Measurements from ENCODE around the gene RFX2. TPM values are rescaled to one million over a fixed set of nuclear protein-coding genes. Genes with fewer than 3 reads are reported as not detected.

Gene RFX2
- total RNA-seq, 1 experiment from 2014 or later, result 13.7 TPM

DNA sequence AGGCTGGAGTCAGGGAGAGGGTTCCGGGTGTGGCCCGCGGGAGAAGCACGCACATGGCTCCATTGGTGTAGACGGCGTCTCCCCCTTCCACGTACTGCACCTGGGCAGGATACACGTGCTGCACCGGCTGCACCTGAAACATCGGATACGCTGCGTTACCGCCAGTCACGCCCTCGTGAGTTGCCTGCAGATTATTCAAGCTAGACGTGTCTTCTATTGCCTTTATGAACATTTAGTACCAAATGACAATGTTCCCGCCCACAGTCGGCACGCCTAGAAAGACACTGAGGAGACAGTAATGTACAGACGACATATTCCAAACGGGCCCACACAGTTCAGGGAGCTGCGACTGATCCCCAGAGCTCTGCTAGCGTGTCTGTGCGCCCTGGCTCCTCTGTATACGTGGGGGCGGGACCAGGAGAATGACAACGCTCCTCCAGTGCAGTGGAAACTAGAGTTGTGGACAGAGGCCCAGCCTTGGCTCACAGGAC, 68.3 kb downstream of the RFX2 start:
- H3K27me3 Mint-ChIP-seq (ENCODE audit: unreplicated experiment), result no peaks in the 10 kb centered on the region
- H3K4me3 Mint-ChIP-seq (ENCODE audit: low read depth, unreplicated experiment), result no peak overlapping the region
- H3K4me1 Mint-ChIP-seq (ENCODE audit: low read depth, unreplicated experiment), result no peaks in the 10 kb centered on the region
- intact Hi-C loops (cut with micrococcal nuclease; ENCODE audit: unreplicated experiment), result no loop called here
- H3K36me3 Mint-ChIP-seq (ENCODE audit: insufficient read depth, unreplicated experiment), result no peaks in the 10 kb centered on the region
- TF ChIP-seq, protein P1, sequence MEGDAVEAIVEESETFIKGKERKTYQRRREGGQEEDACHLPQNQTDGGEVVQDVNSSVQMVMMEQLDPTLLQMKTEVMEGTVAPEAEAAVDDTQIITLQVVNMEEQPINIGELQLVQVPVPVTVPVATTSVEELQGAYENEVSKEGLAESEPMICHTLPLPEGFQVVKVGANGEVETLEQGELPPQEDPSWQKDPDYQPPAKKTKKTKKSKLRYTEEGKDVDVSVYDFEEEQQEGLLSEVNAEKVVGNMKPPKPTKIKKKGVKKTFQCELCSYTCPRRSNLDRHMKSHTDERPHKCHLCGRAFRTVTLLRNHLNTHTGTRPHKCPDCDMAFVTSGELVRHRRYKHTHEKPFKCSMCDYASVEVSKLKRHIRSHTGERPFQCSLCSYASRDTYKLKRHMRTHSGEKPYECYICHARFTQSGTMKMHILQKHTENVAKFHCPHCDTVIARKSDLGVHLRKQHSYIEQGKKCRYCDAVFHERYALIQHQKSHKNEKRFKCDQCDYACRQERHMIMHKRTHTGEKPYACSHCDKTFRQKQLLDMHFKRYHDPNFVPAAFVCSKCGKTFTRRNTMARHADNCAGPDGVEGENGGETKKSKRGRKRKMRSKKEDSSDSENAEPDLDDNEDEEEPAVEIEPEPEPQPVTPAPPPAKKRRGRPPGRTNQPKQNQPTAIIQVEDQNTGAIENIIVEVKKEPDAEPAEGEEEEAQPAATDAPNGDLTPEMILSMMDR (IDR thresholded peaks at IDR 0.05; ENCODE audit: unreplicated experiment), result no peak
- BruUV-seq (replicated peaks), result no TSS peak
- CTCF ChIA-PET, result no interaction called here
- no peaks in the 10 kb centered on the region for H3K9me3 Mint-ChIP-seq (ENCODE audit: low read depth, unreplicated experiment)
- no peak for DNase-seq
- H3K27ac Mint-ChIP-seq (ENCODE audit: unreplicated experiment), result no peak overlapping the region

DNA sequence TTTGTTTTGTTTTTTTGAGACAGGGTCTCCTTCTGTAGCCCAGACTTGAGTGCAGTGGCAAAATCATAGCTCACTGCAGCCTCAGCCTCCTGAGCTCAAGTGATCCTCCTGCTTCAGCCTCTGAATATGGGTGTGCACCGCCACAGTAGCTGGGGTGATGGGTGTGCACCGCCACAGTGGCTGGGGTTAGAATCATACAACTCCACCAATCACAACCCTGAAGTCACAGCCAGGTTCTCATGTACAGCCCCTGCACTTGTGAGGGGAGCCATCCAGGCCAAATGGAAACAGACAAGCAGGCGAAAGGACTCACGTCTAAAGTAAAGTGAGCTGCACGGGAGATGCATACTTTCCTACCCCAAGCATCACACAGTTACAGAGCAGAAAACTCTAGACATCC, 69.2 kb downstream of the RFX2 start:
- Mint-ChIP-seq H3K9me3 (ENCODE audit: low read depth, unreplicated experiment) (no peaks in the 10 kb centered on the region), H3K4me1 (ENCODE audit: low read depth, unreplicated experiment) (no peaks in the 10 kb centered on the region), H3K27ac (ENCODE audit: unreplicated experiment) (no peak overlapping the region), H3K36me3 (ENCODE audit: insufficient read depth, unreplicated experiment) (no peaks in the 10 kb centered on the region), H3K4me3 (ENCODE audit: low read depth, unreplicated experiment) (no peak overlapping the region), H3K27me3 (ENCODE audit: unreplicated experiment) (no peaks in the 10 kb centered on the region)
- TF ChIP-seq, protein P1 (IDR thresholded peaks at IDR 0.05; ENCODE audit: unreplicated experiment), result no peak
- CTCF ChIA-PET, result interaction anchor here (0.7 kb wide), 1 partner anchor 28 kb away, joined by 4 read pairs; no protein-coding TSS in a partner anchor
- intact Hi-C loops (cut with micrococcal nuclease; ENCODE audit: unreplicated experiment), result no loop called here
- no TSS peak for BruUV-seq (replicated peaks)
- DNase-seq, result no peak

DNA sequence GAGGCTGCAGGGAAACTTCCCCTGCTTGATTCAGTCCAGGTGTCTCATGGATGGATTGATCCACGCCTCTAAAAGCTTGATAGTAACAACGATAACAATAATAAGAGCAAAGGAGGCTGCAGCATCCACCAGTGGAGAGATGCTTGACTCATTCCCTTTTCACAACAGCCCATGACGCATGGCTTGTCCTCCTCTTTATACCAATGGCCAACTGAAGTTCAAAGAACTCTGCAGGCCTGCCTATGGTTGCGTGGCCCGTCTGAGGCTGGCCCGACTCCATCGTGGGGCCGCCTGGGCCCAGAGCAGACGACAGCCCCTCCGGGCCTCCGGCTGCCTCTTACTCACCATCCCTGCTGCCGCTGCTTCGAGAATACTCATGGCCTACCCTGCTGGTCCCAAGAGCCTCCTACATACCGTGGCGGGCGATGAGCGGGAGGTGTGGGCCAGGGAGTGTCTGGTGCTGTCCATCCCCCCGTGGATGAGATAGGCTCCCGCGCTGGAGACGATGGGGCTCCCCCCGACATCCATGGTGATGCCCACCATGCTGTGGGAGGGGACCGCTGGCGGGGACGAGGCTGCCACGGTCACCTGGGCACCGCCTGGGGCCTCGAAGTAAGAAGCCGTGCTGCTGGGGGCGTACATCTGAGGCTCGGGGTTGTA, 70.6 kb downstream of the RFX2 start:
- H3K27me3 Mint-ChIP-seq (ENCODE audit: unreplicated experiment), result no peaks in the 10 kb centered on the region

DNA sequence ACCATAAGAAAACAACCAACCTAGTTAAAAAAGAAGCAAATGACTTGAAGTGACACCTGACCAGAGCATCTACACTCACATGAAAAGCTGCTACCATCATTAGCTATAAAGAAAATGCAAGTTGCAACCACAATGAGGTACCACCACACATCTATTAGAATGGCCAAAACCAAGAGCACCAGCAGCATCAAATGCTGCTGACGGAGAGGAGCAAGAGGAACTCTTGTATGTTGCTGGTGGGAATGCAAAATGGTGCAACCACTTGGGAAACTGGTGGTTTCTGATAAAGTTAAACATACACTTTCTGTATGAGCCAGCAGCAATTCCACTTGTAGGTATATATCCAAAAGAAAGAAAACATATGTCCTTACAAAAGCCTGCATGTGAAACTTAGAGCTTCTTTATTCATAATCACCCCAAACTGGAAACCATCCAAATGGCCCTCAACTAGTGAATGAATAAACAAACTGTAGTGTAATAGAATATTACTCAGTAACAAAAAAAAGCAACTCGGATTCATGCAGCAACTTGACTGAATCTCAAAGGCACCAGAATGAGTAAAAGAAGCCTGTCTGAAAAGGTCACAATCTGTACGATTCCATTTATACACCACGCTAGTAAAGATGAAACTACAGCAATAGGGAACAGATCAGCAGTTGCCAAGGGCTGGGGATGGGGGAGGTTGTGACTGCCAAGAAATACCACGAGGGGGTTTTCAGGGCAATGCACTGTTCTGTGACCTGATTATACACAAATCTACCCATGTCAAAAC, 71.5 kb downstream of the RFX2 start:
- no peaks in the 10 kb centered on the region for H3K9me3 Mint-ChIP-seq (ENCODE audit: low read depth, unreplicated experiment)
- H3K27me3 Mint-ChIP-seq (ENCODE audit: unreplicated experiment), result no peaks in the 10 kb centered on the region
- H3K27ac Mint-ChIP-seq (ENCODE audit: unreplicated experiment), result no peak overlapping the region
- DNase-seq, result no peak
- no peak overlapping the region for H3K4me3 Mint-ChIP-seq (ENCODE audit: low read depth, unreplicated experiment)
- TF ChIP-seq, protein P1 (IDR thresholded peaks at IDR 0.05; ENCODE audit: unreplicated experiment), result no peak
- no TSS peak for BruUV-seq (replicated peaks)
- intact Hi-C loops (cut with micrococcal nuclease; ENCODE audit: unreplicated experiment), result no loop called here
- H3K36me3 Mint-ChIP-seq (ENCODE audit: insufficient read depth, unreplicated experiment), result no peaks in the 10 kb centered on the region
- H3K4me1 Mint-ChIP-seq (ENCODE audit: low read depth, unreplicated experiment), result no peaks in the 10 kb centered on the region
- CTCF ChIA-PET, result interaction anchor here (0.6 kb wide), 1 partner anchor 10 kb away, joined by 3 read pairs; no protein-coding TSS in a partner anchor

More for the DNA sequence above, 70.6 kb downstream of the RFX2 start:
- H3K4me1 Mint-ChIP-seq (ENCODE audit: low read depth, unreplicated experiment), result no peaks in the 10 kb centered on the region
- intact Hi-C loops (cut with micrococcal nuclease; ENCODE audit: unreplicated experiment), result no loop called here
- no peak overlapping the region for H3K4me3 Mint-ChIP-seq (ENCODE audit: low read depth, unreplicated experiment)
- H3K36me3 Mint-ChIP-seq (ENCODE audit: insufficient read depth, unreplicated experiment), result no peaks in the 10 kb centered on the region
- no peak overlapping the region for H3K27ac Mint-ChIP-seq (ENCODE audit: unreplicated experiment)
- no TSS peak for BruUV-seq (replicated peaks)
- CTCF ChIA-PET, result no interaction called here
- TF ChIP-seq, protein P1 (IDR thresholded peaks at IDR 0.05; ENCODE audit: unreplicated experiment), result no peak
- no peaks in the 10 kb centered on the region for H3K9me3 Mint-ChIP-seq (ENCODE audit: low read depth, unreplicated experiment)
- DNase-seq, result no peak

All from Calu3 (cell line).